ENCODE measurements around the gene CSMD2.

The CSMD2 gene

DNA sequence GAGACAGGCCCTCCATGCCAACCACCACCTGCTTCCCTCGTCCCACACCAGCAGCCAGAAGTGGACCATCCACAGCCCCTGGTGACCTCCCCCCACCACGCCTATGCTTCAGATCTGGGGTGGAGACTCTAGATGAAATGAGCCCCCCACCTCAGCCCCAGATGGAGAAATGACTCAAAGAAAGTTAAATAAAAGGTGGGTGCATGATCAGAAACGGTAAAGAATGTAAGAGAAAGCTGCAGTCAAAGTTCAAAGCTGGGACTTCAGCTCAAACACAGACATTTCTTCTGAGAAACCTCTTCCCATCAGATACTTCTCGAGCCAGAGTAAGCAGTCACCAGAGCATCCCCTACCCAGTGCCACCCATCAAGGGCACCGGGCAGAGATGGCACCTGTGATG, 344.2 kb downstream of the CSMD2 start:
- H3K36me3 ChIP-seq (ENCODE audit: insufficient read depth, low read length): no peaks in the 10 kb centered on the region
- H3K9me3 ChIP-seq (ENCODE audit: control insufficient read depth, insufficient read depth, low read length): no peaks in the 10 kb centered on the region
- H3K9ac ChIP-seq (ENCODE audit: low read depth, low read length): no peak overlapping the region
- no peaks in the 10 kb centered on the region for H3K4me1 ChIP-seq (ENCODE audit: insufficient read depth, low read length)

DNA sequence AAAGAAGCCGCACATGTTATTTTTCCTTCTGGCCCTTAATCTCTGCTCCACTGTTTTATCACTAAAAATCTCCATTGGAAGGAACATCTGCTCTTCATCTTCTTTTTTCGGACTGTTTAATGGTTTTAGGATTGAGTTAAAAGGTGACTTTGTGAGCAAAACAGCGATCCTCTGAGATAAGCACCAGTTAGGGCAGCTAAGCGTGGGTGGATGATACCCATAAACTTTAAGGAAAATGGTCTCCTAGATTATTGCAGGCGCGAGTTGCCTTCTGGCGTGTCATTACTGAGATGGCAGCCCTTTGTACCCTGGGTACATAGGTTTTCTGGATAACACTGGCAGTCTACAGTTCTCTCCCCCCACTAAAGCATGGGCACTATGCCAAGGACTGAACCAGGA, 345.1 kb downstream of the CSMD2 start:
- Histone ChIP-seq H3K9me3 (ENCODE audit: control insufficient read depth, insufficient read depth, low read length) (no peaks in the 10 kb centered on the region), H3K4me1 (ENCODE audit: insufficient read depth, low read length) (no peaks in the 10 kb centered on the region), H3K36me3 (ENCODE audit: insufficient read depth, low read length) (no peaks in the 10 kb centered on the region), H3K9ac (ENCODE audit: low read depth, low read length) (no peak overlapping the region)

DNA sequence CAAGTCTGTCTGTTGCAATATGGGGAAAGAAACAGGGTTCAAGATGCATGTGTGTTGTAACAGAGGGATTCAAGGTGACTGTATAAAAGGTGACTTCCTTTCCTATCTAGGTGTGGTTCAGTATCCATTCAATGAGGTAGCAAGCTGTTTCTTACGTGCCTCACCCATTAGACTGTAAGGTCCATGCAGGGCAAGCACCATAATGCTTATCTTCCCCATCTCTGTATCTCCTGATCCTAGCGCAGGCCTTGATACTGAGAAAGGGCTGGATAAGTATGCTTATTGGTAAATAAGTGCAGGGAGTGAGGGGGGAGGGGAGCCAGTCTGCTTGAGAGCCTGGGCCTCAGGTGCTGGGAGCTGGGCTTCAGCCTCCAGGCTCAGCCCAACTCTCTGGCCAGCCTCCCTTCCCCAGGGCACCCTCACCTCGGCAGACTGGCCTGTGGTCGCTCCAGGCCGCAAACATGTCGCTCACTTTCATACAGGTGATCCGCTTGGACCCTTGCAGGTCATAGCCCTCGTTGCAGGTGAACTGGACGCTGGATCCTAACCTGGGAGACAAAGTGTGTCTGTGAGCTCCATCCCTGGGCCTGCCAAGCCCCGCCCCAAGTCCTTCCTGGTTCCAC, 345.6 kb downstream of the CSMD2 start:
- H3K9me3 ChIP-seq (ENCODE audit: control insufficient read depth, insufficient read depth, low read length): no peaks in the 10 kb centered on the region
- H3K9ac ChIP-seq (ENCODE audit: low read depth, low read length): no peak overlapping the region
- H3K36me3 ChIP-seq (ENCODE audit: insufficient read depth, low read length): no peaks in the 10 kb centered on the region
- H3K4me1 ChIP-seq (ENCODE audit: insufficient read depth, low read length): no peaks in the 10 kb centered on the region

DNA sequence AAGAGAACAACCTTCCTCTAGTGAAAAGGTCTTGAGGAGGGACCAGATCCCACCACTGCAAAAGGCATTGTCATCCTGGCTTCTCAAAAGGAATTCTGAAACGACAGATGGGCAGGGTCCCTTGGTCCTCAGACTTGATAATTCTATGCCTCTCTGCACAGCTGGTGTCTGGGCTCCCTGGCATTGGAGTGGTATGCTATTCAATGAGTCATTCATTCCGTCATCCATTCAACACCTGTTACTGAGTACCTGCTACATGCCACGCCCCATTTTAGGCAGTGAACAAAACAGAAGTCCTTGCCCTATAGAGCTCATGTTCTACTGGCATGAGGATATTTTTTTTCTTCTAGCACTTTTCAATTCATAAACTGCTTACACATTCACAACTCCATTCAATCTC, 347.0 kb downstream of the CSMD2 start:
- H3K4me1 ChIP-seq (ENCODE audit: insufficient read depth, low read length): no peaks in the 10 kb centered on the region
- no peaks in the 10 kb centered on the region for H3K9me3 ChIP-seq (ENCODE audit: control insufficient read depth, insufficient read depth, low read length)
- H3K36me3 ChIP-seq (ENCODE audit: insufficient read depth, low read length): no peaks in the 10 kb centered on the region

DNA sequence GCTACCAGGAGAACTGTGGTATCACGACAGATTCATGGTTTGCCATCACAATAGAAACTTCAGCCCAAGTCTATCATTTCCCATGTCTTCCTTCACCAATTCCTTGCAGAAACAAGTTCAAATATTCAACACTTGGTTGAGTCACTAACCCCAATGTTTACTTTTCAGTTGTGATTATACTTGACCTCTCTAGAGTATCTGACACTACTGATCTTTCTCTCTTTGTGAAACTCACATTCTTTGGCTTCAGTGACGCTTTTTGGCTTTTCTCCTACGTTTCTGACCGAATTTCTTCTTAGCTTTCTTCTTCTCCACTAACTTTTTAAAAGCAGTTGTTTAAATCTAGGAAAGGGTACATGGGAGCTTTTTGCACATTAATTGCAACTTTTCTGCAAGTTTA, 350.0 kb downstream of the CSMD2 start:
- Histone ChIP-seq H3K36me3 (ENCODE audit: insufficient read depth, low read length) (no peaks in the 10 kb centered on the region), H3K4me1 (ENCODE audit: insufficient read depth, low read length) (no peaks in the 10 kb centered on the region), H3K9me3 (ENCODE audit: control insufficient read depth, insufficient read depth, low read length) (no peaks in the 10 kb centered on the region), H3K9ac (ENCODE audit: low read depth, low read length) (no peak overlapping the region)

More for the DNA sequence above, 347.0 kb downstream of the CSMD2 start:
- no peak overlapping the region for H3K9ac ChIP-seq (ENCODE audit: low read depth, low read length)

DNA sequence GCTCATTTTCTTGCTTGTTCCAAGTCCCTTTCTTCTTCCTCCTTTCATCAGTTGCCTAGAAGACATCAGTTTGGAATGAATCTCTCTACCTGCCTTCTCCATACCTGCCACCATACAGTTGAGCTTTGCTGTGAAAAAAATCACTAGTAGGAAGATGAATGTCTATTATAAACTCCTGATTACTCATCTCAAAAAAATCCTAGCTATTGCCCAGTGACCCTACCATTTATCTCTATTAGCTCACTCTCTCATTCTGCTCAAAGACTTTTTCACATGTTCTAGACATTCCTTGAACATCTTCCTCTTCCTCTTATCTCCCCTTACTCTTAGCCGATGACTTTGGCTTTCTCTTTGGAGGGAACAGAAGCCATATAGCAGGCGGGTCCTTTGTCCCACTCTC, 350.9 kb downstream of the CSMD2 start:
- no peak overlapping the region for H3K9ac ChIP-seq (ENCODE audit: low read depth, low read length)
- H3K36me3 ChIP-seq (ENCODE audit: insufficient read depth, low read length): no peaks in the 10 kb centered on the region
- no peaks in the 10 kb centered on the region for H3K4me1 ChIP-seq (ENCODE audit: insufficient read depth, low read length)
- H3K9me3 ChIP-seq (ENCODE audit: control insufficient read depth, insufficient read depth, low read length): no peaks in the 10 kb centered on the region

DNA sequence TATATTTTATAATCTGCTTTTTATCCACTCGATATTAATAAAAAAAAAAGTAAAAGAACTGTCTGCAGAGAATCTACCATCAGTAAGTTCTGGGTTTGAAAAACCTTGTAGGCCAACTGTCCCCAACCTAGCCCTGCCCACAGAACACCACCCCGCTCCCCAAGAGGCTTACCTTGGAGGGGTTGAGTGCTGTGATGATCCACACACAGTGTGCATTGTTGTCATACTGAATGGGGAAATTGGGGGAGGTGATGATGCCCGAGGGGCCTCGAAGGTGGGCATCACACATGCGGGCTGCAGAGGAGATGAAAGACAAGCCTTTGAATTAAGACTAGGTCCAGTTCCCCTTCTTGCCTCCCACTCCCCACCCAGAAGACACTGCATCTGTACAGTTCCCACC, 354.5 kb downstream of the CSMD2 start:
- Histone ChIP-seq H3K9ac (ENCODE audit: low read depth, low read length) (no peak overlapping the region), H3K9me3 (ENCODE audit: control insufficient read depth, insufficient read depth, low read length) (peaks cover 7% of the 10 kb centered on the region; the same call in 1 of the 2 replicates), H3K36me3 (ENCODE audit: insufficient read depth, low read length) (no peaks in the 10 kb centered on the region), H3K4me1 (ENCODE audit: insufficient read depth, low read length) (no peaks in the 10 kb centered on the region)

DNA sequence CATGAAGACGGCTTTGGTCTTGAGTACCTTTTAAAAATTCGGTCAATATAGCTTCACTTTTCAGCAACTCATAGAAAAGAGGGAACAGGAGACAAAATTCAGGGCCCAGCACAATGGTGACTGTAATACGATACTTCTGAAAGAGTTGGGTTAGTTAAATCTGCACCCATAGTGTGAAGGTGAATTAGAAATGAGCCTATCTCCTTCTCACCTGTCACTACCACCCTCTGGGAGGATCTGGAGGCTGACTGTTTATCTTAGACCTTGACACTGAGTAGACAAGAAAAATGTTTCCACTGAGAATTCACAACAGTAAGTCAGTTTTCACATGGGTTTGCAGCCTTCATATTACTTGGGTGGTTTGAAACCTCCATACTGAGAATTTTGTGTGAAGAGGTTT, 359.0 kb downstream of the CSMD2 start:
- no peaks in the 10 kb centered on the region for H3K36me3 ChIP-seq (ENCODE audit: insufficient read depth, low read length)
- no peaks in the 10 kb centered on the region for H3K4me1 ChIP-seq (ENCODE audit: insufficient read depth, low read length)
- H3K9me3 ChIP-seq (ENCODE audit: control insufficient read depth, insufficient read depth, low read length): peaks cover 7% of the 10 kb centered on the region; the same call in 1 of the 2 replicates
- H3K9ac ChIP-seq (ENCODE audit: low read depth, low read length): no peak overlapping the region

DNA sequence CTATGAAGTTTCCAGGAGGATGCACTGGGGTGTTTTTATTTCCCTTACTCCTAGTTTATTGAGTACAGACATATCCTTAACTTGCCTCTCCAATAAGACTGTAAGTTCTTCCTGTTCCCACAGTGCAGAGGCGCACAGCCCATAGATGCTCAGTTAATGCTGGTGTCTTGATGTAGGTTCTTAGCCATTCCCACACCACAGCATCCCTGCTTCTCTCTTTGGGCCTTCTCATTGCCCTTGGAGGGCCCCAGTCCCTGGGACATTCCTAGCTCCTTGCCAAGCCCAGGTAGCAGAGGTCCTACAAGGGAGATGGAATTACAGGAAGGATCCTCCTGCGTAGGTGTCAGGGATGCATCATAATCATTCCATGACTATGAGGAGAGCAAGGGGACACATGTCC, 362.8 kb downstream of the CSMD2 start:
- H3K4me1 ChIP-seq (ENCODE audit: insufficient read depth, low read length): no peaks in the 10 kb centered on the region
- no peaks in the 10 kb centered on the region for H3K36me3 ChIP-seq (ENCODE audit: insufficient read depth, low read length)
- H3K9me3 ChIP-seq (ENCODE audit: control insufficient read depth, insufficient read depth, low read length): peaks cover 3% of the 10 kb centered on the region
- no peak overlapping the region for H3K9ac ChIP-seq (ENCODE audit: low read depth, low read length)

DNA sequence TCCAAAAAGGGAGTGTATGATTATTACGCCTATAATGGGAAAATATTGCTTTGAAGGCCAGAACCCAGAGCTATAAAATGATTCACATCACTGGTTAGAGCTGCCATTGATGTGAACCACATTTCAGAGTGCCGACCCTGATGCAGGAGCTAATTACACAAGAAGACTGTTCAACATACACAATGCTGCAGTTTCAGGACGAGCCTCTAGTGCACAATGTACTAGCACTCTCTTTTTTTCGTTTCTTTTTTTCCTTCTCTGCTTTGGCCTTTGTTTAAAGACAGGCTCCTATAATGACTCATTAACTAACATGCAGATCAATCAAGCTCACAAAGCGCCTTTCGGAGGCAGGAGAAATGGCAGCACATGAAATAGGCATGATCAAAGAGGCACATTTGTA, 367.2 kb downstream of the CSMD2 start:
- Histone ChIP-seq H3K9ac (ENCODE audit: low read depth, low read length) (no peak overlapping the region), H3K4me1 (ENCODE audit: insufficient read depth, low read length) (no peaks in the 10 kb centered on the region), H3K9me3 (ENCODE audit: control insufficient read depth, insufficient read depth, low read length) (no peaks in the 10 kb centered on the region; the same call in 1 of the 2 replicates), H3K36me3 (ENCODE audit: insufficient read depth, low read length) (no peaks in the 10 kb centered on the region)

DNA sequence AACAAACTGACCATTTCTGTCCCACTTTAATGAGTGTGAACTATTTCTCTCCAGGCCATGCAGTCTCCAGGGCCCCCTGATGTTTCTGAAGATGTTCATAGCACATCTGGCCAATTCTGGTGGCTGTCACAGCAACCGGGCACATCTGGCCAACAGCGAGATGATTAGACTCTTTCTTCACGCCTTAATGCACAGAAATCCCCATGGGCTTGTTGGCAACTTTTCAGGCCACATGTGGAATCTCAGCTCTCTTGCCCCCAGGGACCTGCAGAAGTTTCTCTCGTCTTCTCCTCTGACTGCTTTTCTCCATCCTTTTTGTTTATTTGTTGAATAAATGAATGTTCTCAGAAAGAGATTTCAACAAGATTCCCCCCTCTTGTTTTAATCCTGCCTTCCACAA, 372.4 kb downstream of the CSMD2 start:
- Histone ChIP-seq H3K4me1 (ENCODE audit: insufficient read depth, low read length) (no peaks in the 10 kb centered on the region), H3K36me3 (ENCODE audit: insufficient read depth, low read length) (peaks cover 3% of the 10 kb centered on the region; the same call in 1 of the 2 replicates), H3K9me3 (ENCODE audit: control insufficient read depth, insufficient read depth, low read length) (no peaks in the 10 kb centered on the region; the same call in 1 of the 2 replicates), H3K9ac (ENCODE audit: low read depth, low read length) (no peak overlapping the region)

DNA sequence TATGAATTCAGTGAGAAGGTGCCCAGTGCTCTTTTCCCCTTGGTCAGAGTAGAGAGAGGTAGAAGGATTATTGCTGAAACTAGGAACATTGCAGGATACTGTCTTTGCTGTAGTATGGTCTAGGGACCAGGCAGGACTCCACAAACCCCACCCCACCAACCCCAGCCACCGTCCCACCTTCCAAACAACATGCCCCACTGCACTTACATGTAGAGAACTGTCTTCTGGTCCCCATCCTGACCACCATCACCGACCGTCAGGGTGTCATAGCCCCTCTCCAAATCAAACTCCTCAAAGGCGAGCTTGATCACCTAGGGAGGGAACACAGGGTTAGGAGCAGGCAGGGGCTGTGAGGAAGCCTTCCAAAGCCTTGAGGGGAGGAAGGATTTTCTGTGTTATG, 372.8 kb downstream of the CSMD2 start:
- H3K36me3 ChIP-seq (ENCODE audit: insufficient read depth, low read length): peaks cover 3% of the 10 kb centered on the region; the same call in 1 of the 2 replicates
- no peaks in the 10 kb centered on the region for H3K9me3 ChIP-seq (ENCODE audit: control insufficient read depth, insufficient read depth, low read length)
- no peak overlapping the region for H3K9ac ChIP-seq (ENCODE audit: low read depth, low read length)
- no peaks in the 10 kb centered on the region for H3K4me1 ChIP-seq (ENCODE audit: insufficient read depth, low read length)

DNA sequence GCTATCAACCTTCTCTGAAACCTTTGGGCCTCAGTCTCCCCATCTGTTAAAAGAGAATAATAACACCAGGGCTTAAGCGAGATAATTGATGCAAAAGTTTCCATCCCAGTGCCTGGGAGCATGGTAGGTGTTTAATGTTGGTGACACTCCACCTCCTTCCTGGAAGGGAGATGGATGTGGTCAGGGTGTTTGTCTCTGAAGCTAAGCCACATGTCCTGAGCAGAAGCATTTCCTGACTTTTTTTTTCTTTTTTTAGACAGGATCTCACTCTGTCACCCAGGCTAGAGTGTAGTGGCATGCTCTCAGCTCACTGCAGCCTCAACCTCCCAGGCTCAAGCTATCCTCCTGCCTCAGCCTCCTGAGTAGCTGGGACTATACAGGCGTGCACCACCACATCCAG, 373.8 kb downstream of the CSMD2 start:
- no peaks in the 10 kb centered on the region for H3K9me3 ChIP-seq (ENCODE audit: control insufficient read depth, insufficient read depth, low read length)
- H3K4me1 ChIP-seq (ENCODE audit: insufficient read depth, low read length): no peaks in the 10 kb centered on the region
- H3K36me3 ChIP-seq (ENCODE audit: insufficient read depth, low read length): peaks cover 3% of the 10 kb centered on the region; the same call in 1 of the 2 replicates
- no peak overlapping the region for H3K9ac ChIP-seq (ENCODE audit: low read depth, low read length)

DNA sequence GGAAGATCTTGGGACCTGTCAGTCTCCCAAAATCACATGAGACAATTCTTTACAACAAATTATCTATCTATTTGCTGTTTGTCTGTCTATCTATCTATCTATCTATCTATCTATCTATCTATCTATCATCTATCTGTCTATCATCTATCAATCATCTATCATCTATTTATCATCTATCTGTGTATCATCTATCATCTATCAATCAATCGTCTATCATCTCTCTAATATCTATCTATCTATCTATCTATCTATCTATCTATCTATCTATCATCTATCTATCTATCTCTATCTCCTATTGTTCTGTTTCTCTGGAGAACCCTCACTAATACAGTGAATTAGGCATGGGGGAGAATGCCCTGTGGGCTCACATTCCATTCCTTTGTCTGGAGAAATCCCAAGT, 374.5 kb downstream of the CSMD2 start:
- Histone ChIP-seq H3K9me3 (ENCODE audit: control insufficient read depth, insufficient read depth, low read length) (no peaks in the 10 kb centered on the region), H3K4me1 (ENCODE audit: insufficient read depth, low read length) (no peaks in the 10 kb centered on the region), H3K36me3 (ENCODE audit: insufficient read depth, low read length) (peaks cover 3% of the 10 kb centered on the region; the same call in 1 of the 2 replicates), H3K9ac (ENCODE audit: low read depth, low read length) (no peak overlapping the region)

DNA sequence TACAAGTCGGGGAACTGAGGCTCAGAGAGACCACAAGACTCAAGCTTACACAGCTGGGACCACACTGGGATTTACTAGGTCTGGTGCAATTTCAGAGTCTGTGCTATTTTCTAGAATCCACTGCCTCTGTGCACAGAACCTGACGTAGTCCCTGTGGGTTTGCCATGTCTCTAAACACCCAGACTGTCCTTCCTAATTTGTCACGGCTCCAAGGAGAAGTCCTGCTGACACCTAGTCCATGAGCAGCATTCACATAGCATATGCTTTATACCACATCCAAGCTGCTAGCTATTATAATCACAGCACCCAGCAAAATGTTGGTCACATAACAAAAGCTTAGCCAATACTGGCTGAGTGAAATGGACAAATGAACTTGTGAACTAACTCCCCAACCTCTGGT, 380.2 kb downstream of the CSMD2 start:
- no peaks in the 10 kb centered on the region for H3K9me3 ChIP-seq (ENCODE audit: control insufficient read depth, insufficient read depth, low read length)
- H3K4me1 ChIP-seq (ENCODE audit: insufficient read depth, low read length): no peaks in the 10 kb centered on the region
- no peak overlapping the region for H3K9ac ChIP-seq (ENCODE audit: low read depth, low read length)
- H3K36me3 ChIP-seq (ENCODE audit: insufficient read depth, low read length): no peaks in the 10 kb centered on the region; the same call in 1 of the 2 replicates

All from ES-I3 (cell line).